IMR-90 (cell line): ENCODE data around the gene PDGFD. TPM values are rescaled to one million over a fixed set of nuclear protein-coding genes. Genes with fewer than 3 reads are reported as not detected.

Experiments
- ATAC-seq: fragments of 200-7000 bp; cut with Tn5 transposase; 2 replicates; pipeline ENCODE4 v1.9.1; 2020; ENCODE audit warnings: low read depth, mild to moderate bottlenecking, moderate library complexity
- BruUV-seq: library from RNA; stranded (reverse); fragments of 400-500 nt; replicated peaks from 2 replicates; lab custom pipeline; 2021; lab: Mats Ljungman, UMichigan
- CTCF ChIA-PET: fragments of 300-600 bp; formaldehyde crosslinking; extraction: SDS; loops from one replicate; lab custom pipeline; 2021; ENCODE audit warnings: antibody characterized with exemption; lab: Yijun Ruan, JAX
- POLR2A ChIA-PET: fragments of 300-600 bp; sonication (Branson Sonifier 250); formaldehyde crosslinking; loops from one replicate; lab custom pipeline; 2022; ENCODE audit warnings: antibody characterized with exemption; ENCODE audit not compliant: unreplicated experiment; lab: Charles Lee
- DNase-seq: peaks from one replicate; pipeline ENCODE4 v3.0.0; 2013
- H2AFZ ChIP-seq: replicated peaks from 2 replicates; pipeline ENCODE3; 2013; ENCODE audit warnings: low read length, mild to moderate bottlenecking; ENCODE audit not compliant: poor library complexity
- H2AK5ac ChIP-seq: 2 replicates; pipeline ENCODE4 v1.6.1; 2013; ENCODE audit warnings: low read depth, low read length, inconsistent platforms
- H2AK9ac ChIP-seq: replicated peaks from 2 replicates; pipeline ENCODE3; 2013; ENCODE audit warnings: mild to moderate bottlenecking, low read depth, low read length, moderate library complexity; ENCODE audit not compliant: poor library complexity
- H2BK120ac ChIP-seq: 2 replicates; pipeline ENCODE4 v1.6.1; 2013; ENCODE audit warnings: low read depth, low read length, inconsistent platforms
- H2BK15ac ChIP-seq: 3 replicates; pipeline ENCODE4 v1.6.1; 2013; ENCODE audit warnings: low read depth, low read length, inconsistent platforms
- H2BK20ac ChIP-seq: 2 replicates; pipeline ENCODE4 v1.6.1; 2013; ENCODE audit warnings: low read depth, mild to moderate bottlenecking, inconsistent platforms, low read length, moderate library complexity
- H2BK5ac ChIP-seq: 2 replicates; pipeline ENCODE4 v1.6.1; 2013; ENCODE audit warnings: mild to moderate bottlenecking, low read depth, low read length, inconsistent platforms; ENCODE audit not compliant: poor library complexity, severe bottlenecking
- H3K14ac ChIP-seq: replicated peaks from 2 replicates; pipeline ENCODE4 v1.6.1; 2013; ENCODE audit warnings: low read depth, low read length, inconsistent platforms
- H3K18ac ChIP-seq: 2 replicates; pipeline ENCODE4 v1.6.1; 2013; ENCODE audit warnings: low read depth, low read length, control low read depth
- H3K23ac ChIP-seq: 2 replicates; pipeline ENCODE4 v1.6.1; 2013; ENCODE audit warnings: low read depth, low read length, inconsistent platforms
- H3K27ac ChIP-seq: 2 replicates; pipeline ENCODE4 v1.5.1; 2013; ENCODE audit warnings: mild to moderate bottlenecking, control low read depth, low read length; ENCODE audit not compliant: insufficient read depth
- H3K27me3 ChIP-seq: 2 replicates; pipeline ENCODE4 v1.6.1; 2013; ENCODE audit warnings: low read length; ENCODE audit not compliant: control insufficient read depth, insufficient read depth
- H3K36me3 ChIP-seq: 2 replicates; pipeline ENCODE4 v1.6.1; 2013; ENCODE audit warnings: low read length, mixed read lengths; ENCODE audit not compliant: control insufficient read depth, insufficient read depth
- H3K4ac ChIP-seq: 2 replicates; pipeline ENCODE4 v1.6.1; 2013; ENCODE audit warnings: low read depth, low read length, inconsistent platforms
- H3K4me1 ChIP-seq: 2 replicates; pipeline ENCODE4 v1.6.1; 2013; ENCODE audit warnings: low read length, mixed read lengths; ENCODE audit not compliant: control insufficient read depth, insufficient read depth
- H3K4me2 ChIP-seq: 2 replicates; pipeline ENCODE4 v1.6.1; 2013; ENCODE audit warnings: low read depth, mild to moderate bottlenecking, control low read depth, low read length, moderate library complexity
- H3K4me3 ChIP-seq: 2 replicates; pipeline ENCODE4 v1.5.1; 2013; ENCODE audit warnings: low read depth, mild to moderate bottlenecking, control low read depth, low read length, moderate library complexity; ENCODE audit not compliant: insufficient read depth
- H3K56ac ChIP-seq: 2 replicates; pipeline ENCODE4 v1.6.1; 2013; ENCODE audit warnings: low read length, inconsistent platforms; ENCODE audit not compliant: insufficient read depth; ENCODE audit errors: extremely low read depth
- H3K79me1 ChIP-seq, 2 experiments: 2 replicates each; pipeline ENCODE4 v1.6.1; 2013; ENCODE audit warnings: low read length in 2 of 2, inconsistent platforms in 1 of 2, low read depth in 1 of 2
- H3K9ac ChIP-seq: 2 replicates; pipeline ENCODE4 v1.6.1; 2013; ENCODE audit warnings: low read depth, low read length, control low read depth
- H3K9me1 ChIP-seq: 2 replicates; pipeline ENCODE4 v1.6.1; 2013; ENCODE audit warnings: low read length, inconsistent platforms; ENCODE audit not compliant: insufficient read depth
- H3K9me3 ChIP-seq: 2 replicates; pipeline ENCODE4 v1.6.1; 2013; ENCODE audit warnings: low read length; ENCODE audit not compliant: control insufficient read depth, insufficient read depth
- H4K20me1 ChIP-seq: 2 replicates; pipeline ENCODE4 v1.6.1; 2013; ENCODE audit warnings: low read length, inconsistent platforms; ENCODE audit not compliant: insufficient read depth
- H4K5ac ChIP-seq: 2 replicates; pipeline ENCODE4 v1.6.1; 2013; ENCODE audit warnings: mild to moderate bottlenecking, low read depth, low read length, control low read depth
- H4K8ac ChIP-seq, 2 experiments: 2 replicates each; pipeline ENCODE4 v1.6.1; 2013; ENCODE audit warnings: low read depth in 2 of 2, low read length in 2 of 2, control low read depth in 1 of 2, inconsistent platforms in 1 of 2
- H4K91ac ChIP-seq: 2 replicates; pipeline ENCODE4 v1.6.1; 2013; ENCODE audit warnings: low read depth, low read length, inconsistent platforms; ENCODE audit not compliant: insufficient read depth
- BHLHE40 ChIP-seq: fragments of 150-350 bp; IDR thresholded peaks from 2 replicates; pipeline ENCODE4 v1.6.1; 2016; ENCODE audit warnings: mild to moderate bottlenecking, low read depth, low read length
- CEBPB ChIP-seq: IDR thresholded peaks from 2 replicates; pipeline ENCODE4 v1.6.1; 2012; ENCODE audit warnings: low read depth, low read length, improper control_type of control experiment
- CHD1 ChIP-seq: IDR thresholded peaks from 2 replicates; pipeline ENCODE4 v1.6.1; 2012; ENCODE audit warnings: low read depth, low read length, improper control_type of control experiment
- FOS ChIP-seq: fragments of 150-350 bp; IDR thresholded peaks from 2 replicates; pipeline ENCODE4 v1.6.1; 2016; ENCODE audit warnings: low read depth, low read length
- MAFK ChIP-seq: IDR thresholded peaks from 2 replicates; pipeline ENCODE4 v1.6.1; 2012; ENCODE audit warnings: low read depth, low read length, improper control_type of control experiment
- MAZ ChIP-seq: IDR thresholded peaks from 2 replicates; pipeline ENCODE4 v1.6.1; 2012; ENCODE audit warnings: low read depth, mild to moderate bottlenecking, low read length, improper control_type of control experiment, moderate library complexity, borderline replicate concordance
- MXI1 ChIP-seq: IDR thresholded peaks from 2 replicates; pipeline ENCODE4 v1.6.1; 2012; ENCODE audit warnings: low read depth, mild to moderate bottlenecking, low read length, moderate library complexity, borderline replicate concordance
- NFE2L2 ChIP-seq: fragments of 150-350 bp; IDR thresholded peaks from 2 replicates; pipeline ENCODE4 v1.6.1; 2016; ENCODE audit warnings: low read depth, mild to moderate bottlenecking, low read length
- POLR2A ChIP-seq: IDR thresholded peaks from 2 replicates; pipeline ENCODE4 v1.6.1; 2012; ENCODE audit warnings: mild to moderate bottlenecking, low read depth, low read length
- RAD21 ChIP-seq: IDR thresholded peaks from 2 replicates; pipeline ENCODE4 v1.6.1; 2012; ENCODE audit warnings: low read length, improper control_type of control experiment
- RFX5 ChIP-seq: IDR thresholded peaks from 2 replicates; pipeline ENCODE4 v1.8.0; 2012; ENCODE audit warnings: low read depth, mild to moderate bottlenecking, low read length, moderate library complexity
- WGBS, 2 experiments: methylation state at CpG; one replicate each; pipeline versions ENCODE4 v1.1.5 to v1.1.7; 2013; ENCODE audit warnings: missing lambda C conversion rate in 2 of 2; ENCODE audit not compliant: insufficient read length in 1 of 2; ENCODE audit errors: extremely low coverage in 2 of 2; 5-methylcytosine and 5-hydroxymethylcytosine counted together
- dilution Hi-C: fragments of 300-500 bp; cut with HindIII; formaldehyde crosslinking; loops from one replicate; pipeline ENCODE4 v1.14.3; 2018; ENCODE audit warnings: low sequenced_read_pairs; ENCODE audit not compliant: unreplicated experiment
- in situ Hi-C: fragments of 300-500 bp; cut with MboI; formaldehyde crosslinking; loops from 3 replicates; pipeline ENCODE4 v1.14.3; 2019; ENCODE audit warnings: low sequenced_read_pairs, inconsistent platforms, mixed read lengths
- intact Hi-C: fragments of 100-400 bp; cut with micrococcal nuclease; formaldehyde crosslinking; loops from 2 replicates; pipeline ENCODE4 v1.10.0; 2022
- polyA plus RNA-seq, 3 experiments: library from polyadenylated mRNA; depleted of rRNA; stranded (reverse); fragments of >200 nt; gene quantifications; 2 replicates each; pipeline ENCODE4 v1.2.3, GENCODE V29; 2012; ENCODE audit warnings: low replicate concordance in 1 of 3
- total RNA-seq: library from RNA; depleted of rRNA; stranded (reverse); fragments of >200 nt; gene quantifications from 2 replicates; pipeline ENCODE4 v1.2.3, GENCODE V29; 2012
- TF ChIP-seq, protein P1 (sequence below): fragments of 150-350 bp; IDR thresholded peaks from 2 replicates; pipeline ENCODE4 v1.6.1; 2016; ENCODE audit warnings: low read depth, mild to moderate bottlenecking, low read length, moderate library complexity, borderline replicate concordance
- TF ChIP-seq, protein P2 (sequence below): conservative IDR thresholded peaks from 2 replicates; pipeline ENCODE4 v1.5.1; 2012; ENCODE audit warnings: mild to moderate bottlenecking, low read depth, low read length, improper control_type of control experiment

PDGFD gene
- total and polyA plus RNA-seq, 2 of the 4 experiments (the other 2 are of a cell fraction) = 2.1 to 3.0 TPM

DNA sequence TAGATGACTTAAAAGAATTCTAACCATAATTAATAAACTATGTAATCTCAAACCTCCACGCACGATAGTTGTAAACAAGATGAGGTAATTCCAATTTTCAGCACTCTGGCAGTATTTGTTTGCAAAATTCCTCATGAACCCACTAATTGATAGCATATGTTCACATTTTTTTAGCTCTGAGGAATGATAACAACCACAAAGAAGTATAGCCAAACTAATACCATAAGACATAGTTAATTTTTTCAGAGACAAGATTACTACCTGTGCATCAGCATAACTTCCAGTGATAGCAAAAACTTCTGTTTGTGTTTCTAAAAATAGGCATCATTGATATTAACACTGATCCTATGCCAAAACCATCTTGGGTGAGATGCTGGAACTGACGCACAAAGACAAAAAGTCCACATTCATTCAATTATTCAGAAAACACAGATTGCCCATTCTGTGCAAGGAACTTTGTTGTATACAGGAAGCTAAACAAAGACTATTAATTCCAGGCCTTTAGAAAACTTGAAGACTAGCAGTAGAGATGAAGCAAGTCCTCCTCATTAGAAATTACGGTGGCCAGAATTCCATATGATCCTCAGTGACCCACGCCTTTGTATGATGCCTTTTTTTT lies 57.7 kb downstream of the PDGFD start:
- CTCF ChIA-PET = interaction anchor here (1.0 kb wide), 1 partner anchor 424 kb away, joined by 3 read pairs; no protein-coding TSS in a partner anchor
- ATAC-seq (peak; percentile 48), DNase-seq (peak; percentile 74)
- no peak overlapping the region for H2AK9ac ChIP-seq
- H3K27ac ChIP-seq = peak overlapping the region; percentile 69; the same call in 1 of the 2 replicates
- no TSS peak for BruUV-seq
- H2AFZ ChIP-seq = no peak overlapping the region
- no peaks in the 10 kb centered on the region for H3K27me3 ChIP-seq
- peak overlapping the region; percentile 68; the same call in 1 of the 2 replicates for H3K4me2 ChIP-seq
- peak overlapping the region; percentile 84; the same call in 1 of the 2 replicates for H4K91ac ChIP-seq
- POLR2A ChIA-PET = no interaction called here
- no peak for TF ChIP-seq CHD1
- no peak for TF ChIP-seq CEBPB
- TF ChIP-seq BHLHE40 = no peak
- TF ChIP-seq, protein P1, sequence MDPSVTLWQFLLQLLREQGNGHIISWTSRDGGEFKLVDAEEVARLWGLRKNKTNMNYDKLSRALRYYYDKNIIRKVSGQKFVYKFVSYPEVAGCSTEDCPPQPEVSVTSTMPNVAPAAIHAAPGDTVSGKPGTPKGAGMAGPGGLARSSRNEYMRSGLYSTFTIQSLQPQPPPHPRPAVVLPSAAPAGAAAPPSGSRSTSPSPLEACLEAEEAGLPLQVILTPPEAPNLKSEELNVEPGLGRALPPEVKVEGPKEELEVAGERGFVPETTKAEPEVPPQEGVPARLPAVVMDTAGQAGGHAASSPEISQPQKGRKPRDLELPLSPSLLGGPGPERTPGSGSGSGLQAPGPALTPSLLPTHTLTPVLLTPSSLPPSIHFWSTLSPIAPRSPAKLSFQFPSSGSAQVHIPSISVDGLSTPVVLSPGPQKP = no peak
- no peak for TF ChIP-seq FOS
- TF ChIP-seq MXI1 = no peak
- TF ChIP-seq, protein P2, sequence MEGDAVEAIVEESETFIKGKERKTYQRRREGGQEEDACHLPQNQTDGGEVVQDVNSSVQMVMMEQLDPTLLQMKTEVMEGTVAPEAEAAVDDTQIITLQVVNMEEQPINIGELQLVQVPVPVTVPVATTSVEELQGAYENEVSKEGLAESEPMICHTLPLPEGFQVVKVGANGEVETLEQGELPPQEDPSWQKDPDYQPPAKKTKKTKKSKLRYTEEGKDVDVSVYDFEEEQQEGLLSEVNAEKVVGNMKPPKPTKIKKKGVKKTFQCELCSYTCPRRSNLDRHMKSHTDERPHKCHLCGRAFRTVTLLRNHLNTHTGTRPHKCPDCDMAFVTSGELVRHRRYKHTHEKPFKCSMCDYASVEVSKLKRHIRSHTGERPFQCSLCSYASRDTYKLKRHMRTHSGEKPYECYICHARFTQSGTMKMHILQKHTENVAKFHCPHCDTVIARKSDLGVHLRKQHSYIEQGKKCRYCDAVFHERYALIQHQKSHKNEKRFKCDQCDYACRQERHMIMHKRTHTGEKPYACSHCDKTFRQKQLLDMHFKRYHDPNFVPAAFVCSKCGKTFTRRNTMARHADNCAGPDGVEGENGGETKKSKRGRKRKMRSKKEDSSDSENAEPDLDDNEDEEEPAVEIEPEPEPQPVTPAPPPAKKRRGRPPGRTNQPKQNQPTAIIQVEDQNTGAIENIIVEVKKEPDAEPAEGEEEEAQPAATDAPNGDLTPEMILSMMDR = no peak
- no peak for TF ChIP-seq MAFK
- no peak for TF ChIP-seq RAD21
- no peak for TF ChIP-seq NFE2L2
- TF ChIP-seq POLR2A = no peak
- no peak for TF ChIP-seq MAZ
- TF ChIP-seq RFX5 = no peak
- no peak overlapping the region for H3K4me3 ChIP-seq
- H3K4me1 ChIP-seq = peaks cover 6% of the 10 kb centered on the region
- H2BK20ac ChIP-seq = peak overlapping the region; percentile 87
- H3K9me3 ChIP-seq = no peaks in the 10 kb centered on the region
- H3K36me3 ChIP-seq = no peaks in the 10 kb centered on the region
- H4K8ac ChIP-seq = no peak overlapping the region; a peak in 1 of 4 replicates
- intact Hi-C loops = no loop called here
- H3K79me1 ChIP-seq = no peaks in the 10 kb centered on the region
- no peak overlapping the region for H2BK15ac ChIP-seq
- H3K9me1 ChIP-seq = peaks cover 3% of the 10 kb centered on the region; the same call in 1 of the 2 replicates
- peak overlapping the region; percentile 26 for H3K23ac ChIP-seq
- WGBS, 2 experiments = 100% methylated on average over 2 of the region's 5 CpGs; no CpG with 5 or more reads in 1 of the 2 experiments
- H3K56ac ChIP-seq = peak overlapping the region; percentile 47; the same call in 1 of the 2 replicates
- H3K14ac ChIP-seq = peak overlapping the region; percentile 5; the same call in 1 of the 2 replicates
- peak overlapping the region; percentile 79 for H4K5ac ChIP-seq
- H3K4ac ChIP-seq = peak overlapping the region; percentile 87
- peak overlapping the region; percentile 50 for H2BK5ac ChIP-seq
- dilution Hi-C loops = no loop called here
- no peaks in the 10 kb centered on the region for H4K20me1 ChIP-seq
- no peak overlapping the region; the same call in 1 of the 2 replicates for H2AK5ac ChIP-seq
- peak overlapping the region; percentile 82 for H3K18ac ChIP-seq
- no peak overlapping the region; the same call in 1 of the 2 replicates for H3K9ac ChIP-seq
- in situ Hi-C loops = no loop called here
- H2BK120ac ChIP-seq = peak overlapping the region; percentile 86
